RWPE2 (cell line): ENCODE results near the gene NEGR1.

ENCODE experiments used
- ATAC-seq: fragments of 200-7000 bp; cut with Tn5 transposase; 3 replicates; pipeline ENCODE4 v1.9.1; 2021; ENCODE audit warnings: low read depth
- DNase-seq: peaks from one replicate; pipeline ENCODE4 v3.0.0-alpha.2; 2020; ENCODE audit warnings: low spot score
- H3K27ac ChIP-seq: fragments of 450-650 bp; 2 replicates; pipeline ENCODE4 v1.5.1; 2017; ENCODE audit warnings: mild to moderate bottlenecking; ENCODE audit not compliant: poor library complexity, severe bottlenecking
- H3K27me3 ChIP-seq: fragments of 250-450 bp; sonication (Bioruptor Pico); 2 replicates; pipeline ENCODE4 v1.5.1; 2021; ENCODE audit warnings: mild to moderate bottlenecking, moderate library complexity; ENCODE audit not compliant: insufficient read depth, poor library complexity, severe bottlenecking
- H3K36me3 ChIP-seq: fragments of 250-450 bp; sonication (Bioruptor Pico); 2 replicates; pipeline ENCODE4 v1.5.1; 2020; ENCODE audit warnings: low read depth, mild to moderate bottlenecking, moderate library complexity
- H3K4me1 ChIP-seq: fragments of 250-450 bp; sonication (Bioruptor Pico); 2 replicates; pipeline ENCODE4 v1.5.1; 2021; ENCODE audit warnings: mild to moderate bottlenecking, moderate library complexity; ENCODE audit not compliant: insufficient read depth, poor library complexity, severe bottlenecking
- H3K4me3 ChIP-seq: fragments of 250-450 bp; sonication (Bioruptor Pico); 2 replicates; pipeline ENCODE4 v1.5.1; 2021; ENCODE audit warnings: mild to moderate bottlenecking, moderate library complexity; ENCODE audit not compliant: severe bottlenecking
- H3K9me3 ChIP-seq: fragments of 250-450 bp; sonication (Bioruptor Pico); 2 replicates; pipeline ENCODE4 v1.5.1; 2021; ENCODE audit warnings: mild to moderate bottlenecking, moderate library complexity; ENCODE audit not compliant: severe bottlenecking
- CTCF ChIP-seq: fragments of 450-650 bp; IDR thresholded peaks from one replicate; pipeline ENCODE4 v1.5.1; 2017; ENCODE audit warnings: mild to moderate bottlenecking, moderate library complexity; ENCODE audit not compliant: poor library complexity, severe bottlenecking

NEGR1 gene

GRCh38 chr1:72063364-72064044 lies 218.8 kb downstream of the NEGR1 start:
- no peaks in the 10 kb centered on the region for H3K27me3 ChIP-seq
- no peak for DNase-seq
- H3K4me3 ChIP-seq = no peak overlapping the region
- ATAC-seq = peak; percentile 70; the same call in 1 of the 3 replicates
- H3K4me1 ChIP-seq = no peaks in the 10 kb centered on the region
- no peaks in the 10 kb centered on the region for H3K9me3 ChIP-seq
- no peaks in the 10 kb centered on the region for H3K36me3 ChIP-seq
- no peak for TF ChIP-seq CTCF
- H3K27ac ChIP-seq = no peak overlapping the region

GRCh38 chr1:72062584-72062983 lies 219.8 kb downstream of the NEGR1 start:
- no peaks in the 10 kb centered on the region for H3K27me3 ChIP-seq
- DNase-seq = no peak
- no peaks in the 10 kb centered on the region for H3K36me3 ChIP-seq
- no peaks in the 10 kb centered on the region for H3K9me3 ChIP-seq
- no peaks in the 10 kb centered on the region for H3K4me1 ChIP-seq
- no peak for TF ChIP-seq CTCF
- peak; percentile 81 for ATAC-seq
- no peak overlapping the region for H3K27ac ChIP-seq
- no peak overlapping the region for H3K4me3 ChIP-seq

GRCh38 chr1:72060466-72061245 lies 221.7 kb downstream of the NEGR1 start:
- no peak for TF ChIP-seq CTCF
- H3K4me3 ChIP-seq = no peak overlapping the region
- ATAC-seq = no peak
- H3K27me3 ChIP-seq = no peaks in the 10 kb centered on the region
- DNase-seq = no peak
- H3K9me3 ChIP-seq = no peaks in the 10 kb centered on the region
- no peaks in the 10 kb centered on the region for H3K4me1 ChIP-seq
- no peak overlapping the region for H3K27ac ChIP-seq
- H3K36me3 ChIP-seq = no peaks in the 10 kb centered on the region

DNA sequence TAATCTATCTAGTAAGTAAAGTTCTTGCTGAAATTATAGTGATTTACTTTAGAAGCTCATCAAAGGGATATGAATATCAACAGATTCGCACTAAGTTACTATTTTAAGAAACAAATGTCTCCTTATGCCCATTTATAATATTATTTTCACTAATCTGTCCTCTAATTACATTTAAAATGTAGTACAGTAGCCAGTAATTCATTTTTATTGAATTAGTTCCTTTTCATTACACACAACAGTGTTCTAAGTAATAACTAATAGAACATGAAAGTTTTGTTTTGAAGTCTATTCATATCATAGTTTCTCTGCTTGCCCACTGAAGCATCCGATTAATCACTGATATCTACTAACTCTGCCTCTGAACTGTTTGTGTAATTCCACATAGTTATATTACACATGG lies 225.8 kb downstream of the NEGR1 start:
- Histone ChIP-seq H3K4me1 (no peaks in the 10 kb centered on the region), H3K36me3 (no peaks in the 10 kb centered on the region), H3K27ac (no peak overlapping the region), H3K9me3 (no peaks in the 10 kb centered on the region), H3K27me3 (no peaks in the 10 kb centered on the region), H3K4me3 (no peak overlapping the region)
- DNase-seq = no peak
- ATAC-seq = no peak
- no peak for TF ChIP-seq CTCF

GRCh38 chr1:72051538-72051937 lies 230.8 kb downstream of the NEGR1 start:
- no peak for DNase-seq

More at GRCh38 chr1:72051538-72051937, 230.8 kb downstream of the NEGR1 start:
- Histone ChIP-seq H3K4me1 (no peaks in the 10 kb centered on the region), H3K4me3 (no peak overlapping the region), H3K27me3 (no peaks in the 10 kb centered on the region), H3K36me3 (no peaks in the 10 kb centered on the region), H3K27ac (no peak overlapping the region), H3K9me3 (no peaks in the 10 kb centered on the region)
- no peak for ATAC-seq
- no peak for TF ChIP-seq CTCF
